CD1c-positive myeloid dendritic cell (primary cell): ENCODE results near the gene EVPL.
"Not testable (repeated sequence)": the region's sequence is repeated elsewhere in the genome, so short reads cannot be mapped to it uniquely, and the experiment has no call there.

ENCODE experiments used
- DNase-seq: peaks from one replicate; pipeline ENCODE4 v3.0.0-alpha.2; 2016; ENCODE audit errors: extremely low spot score

The EVPL gene

GRCh38 chr17:75996665-75997590 lies 30.2 kb downstream of the EVPL start:
- DNase-seq = peak; percentile 85

DNA sequence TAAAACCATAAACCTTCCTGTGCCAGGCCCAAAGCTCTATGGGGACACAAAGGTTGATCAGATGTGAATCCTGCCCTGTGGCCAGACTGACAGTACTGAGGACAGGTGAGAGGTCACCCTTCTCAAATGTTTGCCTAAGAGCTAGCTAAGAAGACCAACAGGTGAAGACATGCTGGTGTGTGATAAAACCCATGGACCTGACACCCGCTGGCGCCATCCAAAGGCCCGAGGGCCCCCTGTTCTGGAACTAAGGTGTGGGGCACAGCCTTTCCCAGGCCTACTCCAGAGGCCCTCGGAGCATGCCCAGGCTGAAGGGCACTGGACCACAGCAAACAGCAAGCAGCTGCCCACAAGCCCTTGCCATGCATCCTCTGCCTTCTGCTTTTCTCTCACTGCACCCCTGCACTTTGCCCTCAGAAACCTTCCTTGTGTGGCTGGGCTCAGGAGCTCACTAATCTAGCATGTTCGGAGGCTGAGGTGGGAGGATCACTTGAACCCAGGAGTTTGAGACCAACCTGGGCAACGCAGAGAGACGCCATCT lies 31.7 kb downstream of the EVPL start:
- no peak for DNase-seq

- DNase-seq = no peak
These were observed 32.2 kb downstream of the EVPL start for GRCh38 chr17:75994802-75995370.

DNA sequence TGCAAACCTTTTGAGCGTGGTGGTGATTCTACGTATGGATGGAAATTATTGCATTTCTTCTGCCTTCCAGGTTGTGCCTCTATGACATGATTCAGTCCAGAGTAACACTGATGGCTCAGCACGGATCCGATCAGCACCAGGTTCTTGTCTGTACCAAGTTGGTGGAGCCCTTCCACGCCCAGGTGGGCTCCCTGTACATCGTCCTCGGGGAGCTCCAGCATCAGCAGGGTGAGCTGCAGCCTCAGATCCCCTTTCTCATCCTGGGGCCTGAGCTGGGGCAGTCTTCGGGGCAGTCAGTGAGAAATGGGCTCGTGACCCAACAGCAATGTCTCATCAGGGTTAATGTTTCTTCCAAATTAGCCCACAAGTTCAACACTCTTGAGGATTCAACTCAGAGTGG lies 35.7 kb downstream of the EVPL start:
- DNase-seq = no peak

GRCh38 chr17:75987041-75987440 lies 40.1 kb downstream of the EVPL start:
- DNase-seq = no peak

DNA sequence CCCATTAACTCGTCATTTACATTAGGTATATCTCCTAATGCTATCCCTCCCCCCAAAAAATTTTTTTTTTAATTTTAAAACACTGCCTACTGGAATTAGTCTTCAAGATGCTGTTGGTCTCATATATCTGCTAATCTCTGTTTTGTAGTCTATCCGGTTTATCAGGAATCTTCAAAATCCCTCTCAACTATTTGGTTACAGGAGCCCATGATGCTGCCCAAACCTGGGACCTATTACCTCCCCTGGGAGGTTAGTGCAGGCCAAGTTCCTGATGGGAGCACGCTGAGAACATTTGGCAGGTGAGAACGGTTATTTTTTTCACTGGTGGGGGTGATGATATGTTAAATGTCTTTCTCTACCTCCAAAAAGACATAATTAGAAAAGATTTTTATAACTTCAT lies 41.1 kb downstream of the EVPL start:
- no peak for DNase-seq

DNA sequence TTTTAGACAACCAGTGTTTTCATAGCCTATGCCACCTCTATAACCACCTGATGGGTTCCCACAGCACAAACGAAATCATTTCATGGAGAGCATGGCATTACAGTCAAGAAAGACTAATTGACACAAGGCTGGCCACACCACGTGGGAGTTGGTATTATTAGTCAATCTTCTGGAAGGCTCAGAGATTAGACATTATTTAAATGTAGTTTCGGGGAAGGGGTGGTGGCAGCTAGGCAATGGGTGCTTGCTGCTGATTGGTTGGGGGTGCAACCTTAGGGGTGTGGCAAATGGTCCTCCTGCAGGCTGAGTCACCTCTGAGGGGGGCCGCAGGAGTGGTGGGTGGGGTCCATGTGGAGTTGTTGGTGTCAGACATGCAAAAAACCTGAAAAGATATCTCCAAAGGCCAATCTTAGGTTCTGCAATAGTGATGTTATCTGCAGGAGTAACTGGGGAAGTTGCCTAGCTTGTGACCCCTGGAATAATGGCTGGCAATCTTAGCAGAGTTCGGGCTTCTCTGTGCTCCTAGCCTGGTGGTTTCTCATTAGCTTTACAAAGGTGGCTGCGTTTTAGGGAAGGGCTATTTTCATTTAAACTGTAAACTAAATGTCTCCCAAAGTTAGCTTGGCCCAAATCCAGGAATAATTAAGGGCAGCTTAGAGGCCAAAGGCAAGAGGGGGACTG lies 43.5 kb downstream of the EVPL start:
- DNase-seq = peak; percentile 42

DNA sequence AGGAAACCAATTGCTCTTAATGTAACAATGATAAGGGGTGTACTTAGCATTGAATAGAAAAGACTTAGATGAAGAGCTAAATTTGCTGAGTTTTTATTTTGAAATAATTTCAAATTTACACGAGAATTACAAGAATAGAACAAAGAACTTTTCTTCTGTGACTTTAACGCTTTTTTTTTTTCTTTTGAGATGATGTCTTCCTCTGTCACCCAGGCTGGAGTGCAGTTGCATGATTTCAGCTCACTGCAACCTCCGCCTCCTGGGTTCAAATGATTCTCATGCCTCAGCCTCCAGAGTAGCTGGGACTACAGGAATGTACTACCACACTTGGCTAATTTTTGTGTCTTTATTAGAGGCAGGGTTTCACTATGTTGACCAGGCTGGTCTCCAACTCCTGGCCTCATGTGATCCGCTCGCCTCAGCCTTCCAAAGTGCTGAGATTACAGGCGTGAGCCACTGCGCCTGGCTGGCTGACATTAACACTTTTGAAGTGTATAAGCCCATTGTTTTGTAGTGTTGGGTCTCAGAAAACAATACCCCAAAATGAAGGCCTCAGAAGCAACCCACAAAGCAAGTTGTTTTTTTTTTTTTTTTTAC lies 46.0 kb downstream of the EVPL start:
- no peak for DNase-seq

DNA sequence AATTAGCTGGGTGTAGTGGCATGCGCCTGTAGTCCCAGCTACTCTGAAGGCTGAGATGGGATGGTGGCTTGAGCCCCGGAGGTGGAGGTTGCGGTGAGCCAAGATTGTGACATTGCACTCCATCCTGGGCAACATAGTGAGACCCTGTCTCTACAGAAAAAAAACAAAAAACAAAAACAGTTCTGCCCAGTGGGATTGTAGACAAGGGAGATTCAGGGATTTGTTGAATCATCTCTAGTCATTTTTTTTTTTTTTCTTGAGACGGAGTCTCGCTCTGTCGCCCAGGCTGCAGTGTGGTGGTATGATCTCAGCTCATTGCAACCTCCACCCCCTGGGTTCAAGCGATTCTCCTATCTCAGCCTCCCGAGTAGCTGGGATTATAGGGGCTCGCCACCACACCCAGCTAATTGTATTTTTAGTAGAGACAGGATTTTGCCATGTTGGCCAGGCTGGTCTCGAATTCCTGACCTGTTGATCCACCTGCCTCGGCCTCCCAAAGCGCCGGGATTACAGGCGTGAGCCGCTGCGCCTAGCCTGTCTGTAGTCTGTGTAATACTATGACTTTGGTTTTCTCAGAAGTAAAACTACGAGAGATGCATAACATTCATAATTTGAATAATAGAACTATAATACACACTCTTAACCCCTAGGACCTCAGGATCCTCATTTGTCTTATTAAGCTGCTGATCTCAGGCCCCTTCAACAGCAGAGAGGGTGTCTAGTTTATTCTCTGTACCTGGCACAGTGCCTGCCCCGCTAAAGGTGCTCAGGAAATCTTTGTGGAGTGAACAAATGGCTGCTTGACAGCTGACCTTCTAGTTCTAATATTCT lies 46.7 kb downstream of the EVPL start:
- DNase-seq = no peak

GRCh38 chr17:75979705-75980187 lies 47.4 kb downstream of the EVPL start:
- DNase-seq = no peak

GRCh38 chr17:75978938-75979704 lies 48.0 kb downstream of the EVPL start, which contains the start of the genes ACOX1 and TEN1:
ACOX1 (minus strand) TSS chr17:75979166; CDS start chr17:75979073, 93 bp downstream.
TEN1 (plus strand) TSS chr17:75979240; CDS start chr17:75986193, 6,953 bp downstream.
- peak; percentile 95 for DNase-seq

GRCh38 chr17:75976175-75976848 lies 50.8 kb downstream of the EVPL start:
- DNase-seq = no peak

DNA sequence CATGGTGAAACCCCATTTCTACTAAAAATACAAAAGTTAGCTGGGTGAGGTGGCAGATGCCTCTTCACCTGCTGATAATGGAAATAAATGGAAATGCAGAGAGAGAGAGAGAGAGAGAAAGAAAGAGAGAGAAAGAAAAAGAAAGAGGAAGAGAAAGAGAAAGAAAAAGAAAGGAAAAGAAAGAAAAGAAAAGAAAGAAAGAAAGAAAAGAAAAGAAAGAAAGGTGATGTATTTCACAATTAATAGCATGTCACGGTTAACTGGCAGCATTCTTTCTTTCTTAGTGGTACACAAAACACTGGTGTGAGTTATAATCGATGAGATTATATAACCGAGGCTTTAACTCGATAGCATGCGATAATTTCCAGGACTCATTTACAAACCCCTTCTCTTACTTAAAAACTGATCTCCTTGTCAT lies 51.3 kb downstream of the EVPL start:
- DNase-seq = no peak

GRCh38 chr17:75975187-75975586 lies 51.9 kb downstream of the EVPL start:
- DNase-seq = not testable (repeated sequence)

- DNase-seq = no peak
These were observed 56.5 kb downstream of the EVPL start for GRCh38 chr17:75970626-75971025.

DNA sequence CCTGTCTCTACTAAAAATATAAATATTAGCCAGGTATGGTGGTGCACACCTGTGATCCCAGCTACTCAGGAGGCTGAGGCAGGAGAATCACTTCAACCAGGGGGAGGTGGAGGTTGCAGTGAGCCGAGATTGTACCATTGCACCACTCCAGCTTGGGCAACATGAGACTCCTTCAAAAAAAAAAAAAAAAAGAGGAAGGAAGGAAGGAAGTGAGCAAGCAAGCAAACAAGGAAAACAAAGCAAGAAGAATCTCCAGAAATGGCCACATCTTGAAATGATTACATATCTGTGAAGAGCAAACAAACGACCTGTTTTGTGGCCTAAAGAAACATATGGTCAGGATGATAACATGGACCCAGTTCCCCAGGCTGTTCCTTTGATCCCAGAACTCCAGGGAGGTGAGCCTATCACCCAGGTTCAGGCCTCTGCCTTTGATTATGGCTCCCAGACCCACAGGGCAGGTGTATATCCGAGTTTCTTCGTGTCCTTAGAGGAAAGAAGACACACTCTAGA lies 57.0 kb downstream of the EVPL start:
- peak; percentile 35 for DNase-seq

- not testable (repeated sequence) for DNase-seq
These were observed 58.1 kb downstream of the EVPL start for GRCh38 chr17:75969044-75969443.

DNA sequence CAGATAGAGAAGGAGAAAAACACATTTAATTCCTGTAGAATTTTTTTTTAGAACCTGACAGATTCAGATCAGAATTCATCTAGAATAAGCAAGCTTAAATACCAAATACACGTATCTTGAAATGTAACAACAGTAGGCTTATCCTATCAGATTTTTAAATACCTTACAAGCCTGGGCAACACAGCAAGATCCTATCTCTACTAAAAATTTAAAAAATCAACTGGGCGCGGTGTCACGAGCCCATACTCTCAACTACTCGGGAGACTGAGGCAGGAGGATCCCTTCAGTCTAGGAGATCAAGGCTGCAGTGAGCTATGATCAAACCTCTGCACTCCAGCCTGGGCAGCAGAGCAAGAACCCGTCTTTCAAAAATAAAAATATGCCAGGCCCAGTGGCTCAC lies 61.6 kb downstream of the EVPL start:
- no peak for DNase-seq

GRCh38 chr17:75959839-75960511 lies 67.1 kb downstream of the EVPL start:
- DNase-seq = no peak
